GM18517 (cell line): ENCODE measurements around the gene NFIB.

ENCODE experiments used
- ATAC-seq: cut with Tn5 transposase; IDR thresholded peaks from one replicate; pipeline ENCODE4 v1.9.1; 2021; ENCODE audit warnings: mild to moderate bottlenecking, moderate library complexity; ENCODE audit not compliant: unreplicated experiment

The NFIB gene

GRCh38 chr9:14281136-14281795 lies 32.7 kb downstream of the NFIB start:
- no peak for ATAC-seq

GRCh38 chr9:14279671-14280070 lies 34.3 kb downstream of the NFIB start:
- ATAC-seq = no peak

- no peak for ATAC-seq
Observed at GRCh38 chr9:14278291-14278721, 35.6 kb downstream of the NFIB start.

- ATAC-seq = no peak
Observed at GRCh38 chr9:14277761-14278160, 36.2 kb downstream of the NFIB start.

GRCh38 chr9:14277244-14277643 lies 36.7 kb downstream of the NFIB start:
- no peak for ATAC-seq

- ATAC-seq = no peak
Observed at GRCh38 chr9:14275331-14275730, 38.6 kb downstream of the NFIB start.

GRCh38 chr9:14273696-14274121 lies 40.2 kb downstream of the NFIB start:
- ATAC-seq = no peak

- ATAC-seq = no peak
Observed at GRCh38 chr9:14272927-14273528, 40.9 kb downstream of the NFIB start.

GRCh38 chr9:14271093-14271673 lies 42.8 kb downstream of the NFIB start:
- no peak for ATAC-seq

- ATAC-seq = no peak
Observed at GRCh38 chr9:14270358-14271092, 43.4 kb downstream of the NFIB start.

- ATAC-seq = no peak
Observed at GRCh38 chr9:14269916-14270315, 44.0 kb downstream of the NFIB start.

- ATAC-seq = no peak
Observed at GRCh38 chr9:14263707-14264483, 50.0 kb downstream of the NFIB start.

- ATAC-seq = no peak
Observed at GRCh38 chr9:14262827-14263226, 51.1 kb downstream of the NFIB start.

GRCh38 chr9:14261616-14262015 lies 52.3 kb downstream of the NFIB start:
- no peak for ATAC-seq

- no peak for ATAC-seq
Observed at GRCh38 chr9:14260101-14260500, 53.8 kb downstream of the NFIB start.

- no peak for ATAC-seq
Observed at GRCh38 chr9:14258660-14259239, 55.2 kb downstream of the NFIB start.

GRCh38 chr9:14258156-14258555 lies 55.8 kb downstream of the NFIB start:
- no peak for ATAC-seq

- no peak for ATAC-seq
Observed at GRCh38 chr9:14256588-14256987, 57.4 kb downstream of the NFIB start.

- no peak for ATAC-seq
Observed at GRCh38 chr9:14251154-14252071, 62.5 kb downstream of the NFIB start.

- no peak for ATAC-seq
Observed at GRCh38 chr9:14250794-14251153, 63.2 kb downstream of the NFIB start.
